GM12873 (cell line): Measurements from ENCODE around the gene EPHX1.

Source experiments
- TF ChIP-seq, protein P1 (sequence below): IDR thresholded peaks from 2 replicates; pipeline ENCODE4 v1.5.1; 2012; ENCODE audit warnings: low read depth, mild to moderate bottlenecking, moderate library complexity, low read length, control low read depth; ENCODE audit not compliant: insufficient read depth; ENCODE audit errors: missing control alignments

Gene EPHX1

DNA sequence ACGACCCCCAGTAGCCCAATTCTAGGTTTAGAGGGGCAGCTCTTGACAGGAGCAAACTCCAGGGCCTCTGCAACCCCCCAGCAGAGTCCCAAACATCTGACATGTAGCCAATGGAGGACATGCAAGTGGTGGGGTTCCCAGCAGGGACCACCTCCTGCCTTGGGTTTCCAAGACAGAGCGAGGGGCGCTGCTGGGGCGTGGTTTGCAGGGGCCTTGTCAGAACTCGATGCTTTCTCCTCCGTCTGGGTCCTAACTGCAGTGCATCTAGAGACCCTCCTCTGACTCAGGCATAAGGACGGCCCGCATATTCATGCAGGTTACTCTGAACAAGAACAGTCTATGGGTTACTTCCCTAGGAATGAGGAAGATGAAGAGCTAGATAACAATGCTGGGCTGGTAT, 17.2 kb downstream of the EPHX1 start:
- TF ChIP-seq, protein P1, sequence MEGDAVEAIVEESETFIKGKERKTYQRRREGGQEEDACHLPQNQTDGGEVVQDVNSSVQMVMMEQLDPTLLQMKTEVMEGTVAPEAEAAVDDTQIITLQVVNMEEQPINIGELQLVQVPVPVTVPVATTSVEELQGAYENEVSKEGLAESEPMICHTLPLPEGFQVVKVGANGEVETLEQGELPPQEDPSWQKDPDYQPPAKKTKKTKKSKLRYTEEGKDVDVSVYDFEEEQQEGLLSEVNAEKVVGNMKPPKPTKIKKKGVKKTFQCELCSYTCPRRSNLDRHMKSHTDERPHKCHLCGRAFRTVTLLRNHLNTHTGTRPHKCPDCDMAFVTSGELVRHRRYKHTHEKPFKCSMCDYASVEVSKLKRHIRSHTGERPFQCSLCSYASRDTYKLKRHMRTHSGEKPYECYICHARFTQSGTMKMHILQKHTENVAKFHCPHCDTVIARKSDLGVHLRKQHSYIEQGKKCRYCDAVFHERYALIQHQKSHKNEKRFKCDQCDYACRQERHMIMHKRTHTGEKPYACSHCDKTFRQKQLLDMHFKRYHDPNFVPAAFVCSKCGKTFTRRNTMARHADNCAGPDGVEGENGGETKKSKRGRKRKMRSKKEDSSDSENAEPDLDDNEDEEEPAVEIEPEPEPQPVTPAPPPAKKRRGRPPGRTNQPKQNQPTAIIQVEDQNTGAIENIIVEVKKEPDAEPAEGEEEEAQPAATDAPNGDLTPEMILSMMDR, result no peak

DNA sequence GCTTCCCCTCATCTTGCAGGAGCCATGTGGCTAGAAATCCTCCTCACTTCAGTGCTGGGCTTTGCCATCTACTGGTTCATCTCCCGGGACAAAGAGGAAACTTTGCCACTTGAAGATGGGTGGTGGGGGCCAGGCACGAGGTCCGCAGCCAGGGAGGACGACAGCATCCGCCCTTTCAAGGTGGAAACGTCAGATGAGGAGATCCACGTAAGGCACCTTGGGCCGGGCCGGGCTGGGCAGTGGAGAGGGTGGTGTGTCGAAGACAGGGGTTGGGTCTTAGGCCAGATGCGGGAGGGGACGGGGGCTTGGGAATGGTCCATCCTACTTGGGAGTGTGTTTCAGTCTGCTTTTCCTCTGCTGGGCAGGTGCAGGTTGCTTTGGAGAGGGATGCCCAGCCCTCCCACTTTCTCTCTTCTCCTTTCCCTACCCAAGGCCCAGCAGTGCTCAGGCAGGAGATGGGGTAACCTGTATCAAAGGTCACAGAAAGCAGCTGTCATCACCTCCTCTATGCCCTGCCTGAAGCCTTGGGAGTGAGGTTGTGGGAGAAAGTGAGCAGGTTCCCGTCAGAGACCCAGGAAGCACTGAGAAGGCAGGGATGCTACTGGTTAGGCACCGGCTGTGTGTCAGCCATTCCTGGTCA, 18.9 kb downstream of the EPHX1 start:
- TF ChIP-seq, protein P1, result no peak

DNA sequence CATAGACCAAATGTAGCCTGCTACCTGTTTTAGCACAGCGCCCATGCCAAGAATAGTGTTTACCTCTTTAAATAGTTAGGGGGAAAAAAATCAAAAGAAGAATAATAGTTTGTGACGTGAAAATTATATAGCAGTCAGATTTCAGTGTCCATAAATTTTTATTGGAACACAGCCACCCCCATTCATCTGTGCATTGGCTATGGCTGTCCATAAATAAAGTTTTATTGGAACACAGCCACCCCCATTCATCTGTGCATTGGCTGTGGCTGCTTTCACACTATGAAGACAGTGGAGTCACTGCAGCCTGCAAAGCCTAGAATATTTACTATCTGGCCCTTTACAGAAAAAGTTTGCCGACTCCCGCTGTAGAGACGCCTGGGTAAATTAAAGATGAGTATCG, 20.9 kb downstream of the EPHX1 start:
- TF ChIP-seq, protein P1, result no peak

DNA sequence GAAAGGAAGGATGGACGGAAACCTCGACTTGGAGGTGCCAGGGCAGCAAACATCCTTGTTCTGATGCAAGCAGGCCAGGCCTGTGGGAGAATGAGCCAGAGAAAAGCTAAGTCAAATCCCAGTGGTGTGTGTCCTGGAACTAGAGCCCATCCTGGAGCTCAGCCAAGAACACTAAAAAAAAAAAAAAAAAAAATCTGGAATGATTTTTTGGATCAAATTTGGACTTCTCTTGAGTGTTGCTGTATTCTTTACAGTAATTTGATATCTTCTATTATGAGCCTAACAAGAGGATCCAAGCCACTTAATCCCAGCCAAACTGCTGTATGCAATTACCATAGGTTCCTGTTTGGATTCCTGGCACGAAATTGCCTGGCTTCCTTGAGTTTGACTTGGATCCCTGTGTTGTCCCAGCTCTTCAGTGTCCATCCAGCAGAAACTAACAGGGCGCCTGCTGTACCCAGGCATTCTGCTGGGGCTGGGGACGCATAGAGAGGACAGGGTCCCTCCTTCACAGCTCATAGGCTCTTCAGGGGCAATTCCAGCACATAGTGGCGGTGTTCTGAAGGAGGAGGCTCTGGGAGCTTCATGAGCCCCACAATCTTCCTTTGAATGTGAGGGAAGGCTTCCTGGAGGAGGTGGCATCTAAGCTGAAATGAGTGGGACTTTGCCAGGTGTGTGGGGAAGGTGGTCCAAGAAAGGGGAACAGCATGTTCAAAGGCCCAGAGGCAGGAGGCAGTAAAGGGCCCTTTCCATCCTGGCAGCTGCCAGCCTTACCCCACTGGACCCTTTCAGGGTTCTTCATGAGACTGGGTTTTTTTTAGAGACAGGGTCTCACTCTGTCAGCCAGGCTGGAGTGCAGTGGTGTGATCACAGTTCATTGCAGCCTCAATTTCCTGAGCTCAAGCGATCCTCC, 24.7 kb downstream of the EPHX1 start:
- TF ChIP-seq, protein P1, result no peak

DNA sequence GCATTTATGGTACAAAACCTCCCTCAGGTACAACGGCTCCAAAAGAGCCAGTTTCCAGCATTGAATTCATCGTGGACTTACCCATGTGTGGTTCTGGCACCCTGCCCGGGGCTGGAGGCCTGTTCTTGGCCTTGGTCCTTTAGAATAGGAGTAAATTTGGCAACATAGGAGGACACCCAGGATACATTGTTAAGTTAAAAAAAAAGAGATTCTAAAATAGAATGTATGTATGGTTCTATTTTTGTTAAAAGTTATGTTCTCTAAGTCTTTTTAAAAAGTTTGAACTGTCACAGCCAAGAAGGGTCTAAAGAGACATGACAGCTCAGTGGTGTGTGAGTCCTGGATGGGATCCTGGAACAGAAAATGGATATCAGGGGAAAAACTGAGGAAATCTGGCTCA, 25.9 kb downstream of the EPHX1 start:
- TF ChIP-seq, protein P1, result no peak

DNA sequence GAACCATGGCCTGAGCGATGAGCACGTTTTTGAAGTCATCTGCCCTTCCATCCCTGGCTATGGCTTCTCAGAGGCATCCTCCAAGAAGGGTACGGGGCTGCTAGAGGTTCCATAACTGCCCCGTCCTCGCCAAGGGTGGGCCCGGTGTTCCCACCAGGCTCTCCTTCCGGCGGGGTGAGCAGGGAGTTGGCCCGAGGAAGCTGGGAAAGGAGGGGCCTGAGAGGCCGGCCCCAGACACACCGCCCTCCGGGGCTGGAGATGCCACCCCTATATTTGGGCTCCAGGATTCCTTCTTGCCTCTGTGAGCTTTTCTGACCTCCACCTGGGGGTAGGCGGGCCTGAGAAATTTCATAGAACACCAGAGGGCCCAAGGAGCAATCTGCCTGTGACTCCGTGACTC, 28.9 kb downstream of the EPHX1 start:
- TF ChIP-seq, protein P1, result no peak

DNA sequence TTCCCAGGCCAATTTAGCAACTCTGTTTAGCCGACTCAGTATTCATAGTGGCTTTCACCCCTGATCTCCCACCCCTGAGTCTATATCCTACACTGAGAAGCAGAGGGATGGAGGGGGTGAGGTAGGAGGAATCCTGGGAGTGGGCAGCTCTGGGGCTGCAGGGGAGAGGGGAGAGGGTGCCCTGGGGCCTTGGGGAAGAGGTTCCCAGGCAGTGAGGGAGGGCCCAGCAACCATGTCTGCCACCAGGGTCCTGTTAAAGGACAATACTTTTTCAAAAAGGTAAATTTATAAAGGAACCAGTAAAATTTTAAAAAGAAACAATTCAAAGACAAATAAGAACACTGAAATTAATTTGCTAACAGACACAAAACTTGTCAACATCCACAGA, 30.3 kb downstream of the EPHX1 start:
- TF ChIP-seq, protein P1, result no peak
